Gastroesophageal sphincter (tissue), 3 donors: Measurements from ENCODE around the gene TP63.

Experiments used
- EP300 ChIP-seq: sonication (generic); formaldehyde crosslinking; IDR thresholded peaks from one replicate; pipeline ENCODE4 v1.6.1; 2017; ENCODE audit warnings: antibody characterized with exemption, mild to moderate bottlenecking
- POLR2A ChIP-seq, 2 donors: fragments of 450-650 bp; IDR thresholded peaks; one replicate each; pipeline ENCODE4 v1.6.1; 2017; ENCODE audit warnings: antibody characterized with exemption in 2 of 2, mild to moderate bottlenecking in 2 of 2, moderate library complexity in 1 of 2
- POLR2AphosphoS5 ChIP-seq: sonication (generic); formaldehyde crosslinking; IDR thresholded peaks from one replicate; pipeline ENCODE4 v1.6.1; 2017; ENCODE audit warnings: antibody characterized with exemption
- TF ChIP-seq, protein P1 (sequence below), 4 experiments: fragments of 200-600 bp in 2 of 4; fragments of 450-650 bp in 2 of 4; sonication (generic) in 1 of 4; IDR thresholded peaks; one replicate each; pipeline ENCODE4 v1.5.1; 2017 to 2019; ENCODE audit warnings: antibody characterized with exemption in 4 of 4, mild to moderate bottlenecking in 2 of 4, moderate library complexity in 2 of 4

DNA sequence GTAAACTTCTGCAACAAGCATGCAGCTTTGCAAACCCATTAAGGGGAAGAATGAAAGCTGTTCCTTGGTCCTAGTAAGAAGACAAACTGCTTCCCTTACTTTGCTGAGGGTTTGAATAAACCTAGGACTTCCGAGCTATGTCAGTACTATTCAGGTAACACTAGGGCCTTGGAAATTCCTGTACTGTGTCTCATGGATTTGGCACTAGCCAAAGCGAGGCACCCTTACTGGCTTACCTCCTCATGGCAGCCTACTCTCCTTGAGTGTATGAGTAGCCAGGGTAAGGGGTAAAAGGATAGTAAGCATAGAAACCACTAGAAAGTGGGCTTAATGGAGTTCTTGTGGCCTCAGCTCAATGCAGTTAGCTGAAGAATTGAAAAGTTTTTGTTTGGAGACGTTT is 265.3 kb downstream of the TP63 start:
- TF ChIP-seq POLR2AphosphoS5 (no peak), POLR2A (IDR thresholded peaks at IDR 0.05) (no peak), EP300 (no peak)
- TF ChIP-seq, protein P1, sequence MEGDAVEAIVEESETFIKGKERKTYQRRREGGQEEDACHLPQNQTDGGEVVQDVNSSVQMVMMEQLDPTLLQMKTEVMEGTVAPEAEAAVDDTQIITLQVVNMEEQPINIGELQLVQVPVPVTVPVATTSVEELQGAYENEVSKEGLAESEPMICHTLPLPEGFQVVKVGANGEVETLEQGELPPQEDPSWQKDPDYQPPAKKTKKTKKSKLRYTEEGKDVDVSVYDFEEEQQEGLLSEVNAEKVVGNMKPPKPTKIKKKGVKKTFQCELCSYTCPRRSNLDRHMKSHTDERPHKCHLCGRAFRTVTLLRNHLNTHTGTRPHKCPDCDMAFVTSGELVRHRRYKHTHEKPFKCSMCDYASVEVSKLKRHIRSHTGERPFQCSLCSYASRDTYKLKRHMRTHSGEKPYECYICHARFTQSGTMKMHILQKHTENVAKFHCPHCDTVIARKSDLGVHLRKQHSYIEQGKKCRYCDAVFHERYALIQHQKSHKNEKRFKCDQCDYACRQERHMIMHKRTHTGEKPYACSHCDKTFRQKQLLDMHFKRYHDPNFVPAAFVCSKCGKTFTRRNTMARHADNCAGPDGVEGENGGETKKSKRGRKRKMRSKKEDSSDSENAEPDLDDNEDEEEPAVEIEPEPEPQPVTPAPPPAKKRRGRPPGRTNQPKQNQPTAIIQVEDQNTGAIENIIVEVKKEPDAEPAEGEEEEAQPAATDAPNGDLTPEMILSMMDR (IDR thresholded peaks at IDR 0.05) = no peak
